WTC11 (cell line): Measurements from ENCODE around the gene ADA. TPM values are rescaled to one million over a fixed set of nuclear protein-coding genes. Genes with fewer than 3 reads are reported as not detected.

Source experiments
- ATAC-seq: fragments of 200-7000 bp; cut with Tn5 transposase; 2 replicates; pipeline ENCODE4 v1.10.0; 2021; ENCODE audit warnings: mild to moderate bottlenecking, moderate library complexity
- CTCF ChIA-PET: fragments of 300-600 bp; sonication (Branson Sonifier 250); formaldehyde crosslinking; loops from one replicate; lab custom pipeline; 2021; ENCODE audit warnings: antibody characterized with exemption; lab: Charles Lee
- POLR2A ChIA-PET: fragments of 350-600 bp; sonication (Branson Sonifier 250); formaldehyde crosslinking; loops from one replicate; lab custom pipeline; 2021; ENCODE audit warnings: antibody characterized with exemption; lab: Charles Lee
- DNase-seq: peaks from one replicate; pipeline ENCODE4 v3.0.0; 2021; ENCODE audit warnings: low spot score
- H3K27ac Mint-ChIP-seq: 2 replicates; pipeline ENCODE4 v1.8.0; 2021; ENCODE audit warnings: mixed read lengths
- H3K27me3 Mint-ChIP-seq: 2 replicates; pipeline ENCODE4 v1.8.0; 2021; ENCODE audit warnings: low read depth, mild to moderate bottlenecking, moderate library complexity, mixed read lengths
- H3K36me3 Mint-ChIP-seq: 2 replicates; pipeline ENCODE4 v1.8.0; 2021; ENCODE audit warnings: mixed read lengths
- H3K4me1 Mint-ChIP-seq: 2 replicates; pipeline ENCODE4 v1.8.0; 2022; ENCODE audit warnings: mixed read lengths
- H3K4me3 Mint-ChIP-seq: 2 replicates; pipeline ENCODE4 v1.8.0; 2021; ENCODE audit warnings: mild to moderate bottlenecking, moderate library complexity, mixed read lengths
- H3K9me3 Mint-ChIP-seq: 2 replicates; pipeline ENCODE4 v1.8.0; 2021; ENCODE audit warnings: mixed read lengths
- ARID4B ChIP-seq: sonication (generic); formaldehyde crosslinking; IDR thresholded peaks from 2 replicates; pipeline ENCODE4 v1.8.0; 2023; ENCODE audit warnings: missing genetic modification reagents, mild to moderate bottlenecking, borderline replicate concordance
- CREB1 ChIP-seq: sonication (generic); formaldehyde crosslinking; IDR thresholded peaks from 2 replicates; pipeline ENCODE4 v1.8.0; 2023; ENCODE audit warnings: mild to moderate bottlenecking, missing genetic modification reagents
- CREM ChIP-seq: sonication (generic); formaldehyde crosslinking; IDR thresholded peaks from 2 replicates; pipeline ENCODE4 v1.8.1; 2022; ENCODE audit warnings: mild to moderate bottlenecking, missing genetic modification reagents, moderate library complexity
- ESRRA ChIP-seq: sonication (generic); formaldehyde crosslinking; IDR thresholded peaks from 2 replicates; pipeline ENCODE4 v1.8.1; 2022; ENCODE audit warnings: mild to moderate bottlenecking, missing genetic modification reagents, borderline replicate concordance
- GRHL2 ChIP-seq: fragments of 250-450 bp; sonication (Bioruptor Pico); IDR thresholded peaks from 2 replicates; pipeline ENCODE4 v1.8.0; 2022; ENCODE audit warnings: mild to moderate bottlenecking, moderate library complexity; ENCODE audit not compliant: insufficient replicate concordance, severe bottlenecking
- HMGXB4 ChIP-seq: sonication (generic); formaldehyde crosslinking; IDR thresholded peaks from 2 replicates; pipeline ENCODE4 v1.8.1; 2023; ENCODE audit warnings: mild to moderate bottlenecking, moderate library complexity, missing genetic modification reagents
- MAX ChIP-seq: sonication (generic); formaldehyde crosslinking; IDR thresholded peaks from 2 replicates; pipeline ENCODE4 v1.8.0; 2022; ENCODE audit warnings: mild to moderate bottlenecking, missing genetic modification reagents
- NFATC4 ChIP-seq: fragments of 250-450 bp; sonication (Bioruptor Pico); IDR thresholded peaks from 2 replicates; pipeline ENCODE4 v1.9.0; 2021; ENCODE audit warnings: mild to moderate bottlenecking
- OVOL2 ChIP-seq: fragments of 250-450 bp; sonication (Bioruptor Pico); IDR thresholded peaks from 2 replicates; pipeline ENCODE4 v1.9.0; 2021; ENCODE audit warnings: mild to moderate bottlenecking, borderline replicate concordance
- PREB ChIP-seq: sonication (generic); formaldehyde crosslinking; IDR thresholded peaks from 2 replicates; pipeline ENCODE4 v1.8.1; 2022; ENCODE audit warnings: mild to moderate bottlenecking, missing genetic modification reagents, moderate library complexity, borderline replicate concordance
- RORB ChIP-seq: fragments of 250-450 bp; sonication (Bioruptor Pico); IDR thresholded peaks from 2 replicates; pipeline ENCODE4 v1.9.0; 2021; ENCODE audit warnings: mild to moderate bottlenecking
- SOX15 ChIP-seq: fragments of 250-450 bp; sonication (Bioruptor Pico); IDR thresholded peaks from 2 replicates; pipeline ENCODE4 v1.9.0; 2021; ENCODE audit warnings: mild to moderate bottlenecking
- TCF7 ChIP-seq: sonication (generic); formaldehyde crosslinking; IDR thresholded peaks from 2 replicates; pipeline ENCODE4 v1.8.0; 2022; ENCODE audit warnings: mild to moderate bottlenecking, low read depth, missing genetic modification reagents, moderate library complexity
- TEAD1 ChIP-seq: sonication (generic); formaldehyde crosslinking; IDR thresholded peaks from 2 replicates; pipeline ENCODE4 v1.8.0; 2022; ENCODE audit warnings: mild to moderate bottlenecking, missing genetic modification reagents
- ZBTB21 ChIP-seq: sonication (generic); formaldehyde crosslinking; IDR thresholded peaks from 2 replicates; pipeline ENCODE4 v1.8.1; 2023; ENCODE audit warnings: mild to moderate bottlenecking, missing genetic modification reagents, borderline replicate concordance
- ZNF281 ChIP-seq: sonication (generic); formaldehyde crosslinking; IDR thresholded peaks from 2 replicates; pipeline ENCODE4 v1.8.0; 2023; ENCODE audit warnings: mild to moderate bottlenecking, missing genetic modification reagents
- ZNF416 ChIP-seq: fragments of 250-450 bp; sonication (Bioruptor Pico); IDR thresholded peaks from 2 replicates; pipeline ENCODE4 v1.9.0; 2021; ENCODE audit warnings: mild to moderate bottlenecking, inconsistent platforms
- ZNF671 ChIP-seq: fragments of 250-450 bp; sonication (Bioruptor Pico); IDR thresholded peaks from 2 replicates; pipeline ENCODE4 v1.8.0; 2021; ENCODE audit warnings: mild to moderate bottlenecking
- total RNA-seq: library from RNA; stranded (reverse); gene quantifications from 3 replicates; pipeline ENCODE4 v1.2.3, GENCODE V29; 2021

The ADA gene
- total RNA-seq, 1 experiment from 2014 or later, result 19.7 TPM

- Mint-ChIP-seq H3K9me3 (no peaks in the 10 kb centered on the region), H3K4me1 (peaks cover 37% of the 10 kb centered on the region), H3K27ac (no peak overlapping the region), H3K4me3 (no peak overlapping the region), H3K36me3 (no peaks in the 10 kb centered on the region), H3K27me3 (no peaks in the 10 kb centered on the region)
- no peak for DNase-seq
- ChIA-PET CTCF (interaction anchor here (1.0 to 2.3 kb wide), 4 partner anchors 8 to 206 kb away, joined by 4 to 9 read pairs (median 4); no protein-coding TSS in a partner anchor), POLR2A (no interaction called here)
- TF ChIP-seq RORB (CRISPR knock-in tag) (no peak), OVOL2 (CRISPR knock-in tag) (no peak), TCF7 (CRISPR knock-in tag) (no peak), ZNF671 (CRISPR knock-in tag) (no peak), ARID4B (CRISPR knock-in tag) (no peak), HMGXB4 (CRISPR knock-in tag) (no peak), TEAD1 (CRISPR knock-in tag) (no peak), ZBTB21 (CRISPR knock-in tag) (no peak), MAX (CRISPR knock-in tag) (no peak), SOX15 (CRISPR knock-in tag) (no peak), PREB (CRISPR knock-in tag) (no peak), CREB1 (no peak), GRHL2 (CRISPR knock-in tag) (no peak), ESRRA (CRISPR knock-in tag) (no peak), CREM (no peak), NFATC4 (CRISPR knock-in tag) (no peak), ZNF281 (CRISPR knock-in tag) (no peak), ZNF416 (CRISPR knock-in tag) (no peak)
- no peak for ATAC-seq
These were observed 57.7 kb downstream of the ADA start for GRCh38 chr20:44593751-44594150.
